ENCODE data around the gene SPC24.
A peak's percentile ranks its signal among the peaks of the same experiment; 100 is the strongest.

The SPC24 gene, protein sequence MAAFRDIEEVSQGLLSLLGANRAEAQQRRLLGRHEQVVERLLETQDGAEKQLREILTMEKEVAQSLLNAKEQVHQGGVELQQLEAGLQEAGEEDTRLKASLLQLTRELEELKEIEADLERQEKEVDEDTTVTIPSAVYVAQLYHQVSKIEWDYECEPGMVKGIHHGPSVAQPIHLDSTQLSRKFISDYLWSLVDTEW

GRCh38 chr19:11155373-11156120 lies at the start of gene SPC24:
Gene SPC24 (minus strand): TSS chr19:11155782. CDS start chr19:11155776, 6 bp downstream.
- DNase-seq, result peak; percentile 98

- DNase-seq, result peak; percentile 96
Measured at GRCh38 chr19:11204943-11205349, 49.4 kb upstream of the SPC24 start.

DNA sequence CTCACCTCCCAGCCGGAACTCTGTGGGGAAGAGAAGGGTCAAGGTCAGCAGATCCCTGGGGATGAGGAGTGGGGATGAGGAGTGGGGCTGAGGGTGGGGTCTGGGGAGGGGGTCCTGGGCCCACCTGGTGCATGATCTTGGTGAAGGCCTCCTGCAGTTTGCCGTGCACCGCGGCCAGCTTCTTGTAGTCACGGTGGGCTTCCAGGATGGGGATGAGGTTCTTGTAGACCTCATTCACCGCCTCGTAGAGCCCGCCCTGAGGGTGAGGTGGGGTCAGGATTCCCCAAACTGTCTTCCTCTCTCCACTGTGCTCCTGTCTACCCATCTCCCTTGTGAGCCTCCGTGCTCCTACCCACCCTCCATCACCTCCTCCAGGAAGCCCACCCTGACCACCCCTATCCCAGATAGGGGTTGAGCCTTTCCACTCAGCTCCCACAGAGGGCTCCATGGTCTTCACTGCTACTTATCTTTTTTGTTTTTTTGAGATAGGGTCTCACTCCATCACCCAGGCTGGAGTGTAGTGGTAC lies 48.6 kb upstream of the SPC24 start:
- DNase-seq, result no peak

GRCh38 chr19:11203194-11204075 lies 47.9 kb upstream of the SPC24 start:
- DNase-seq, result peak; percentile 34

DNA sequence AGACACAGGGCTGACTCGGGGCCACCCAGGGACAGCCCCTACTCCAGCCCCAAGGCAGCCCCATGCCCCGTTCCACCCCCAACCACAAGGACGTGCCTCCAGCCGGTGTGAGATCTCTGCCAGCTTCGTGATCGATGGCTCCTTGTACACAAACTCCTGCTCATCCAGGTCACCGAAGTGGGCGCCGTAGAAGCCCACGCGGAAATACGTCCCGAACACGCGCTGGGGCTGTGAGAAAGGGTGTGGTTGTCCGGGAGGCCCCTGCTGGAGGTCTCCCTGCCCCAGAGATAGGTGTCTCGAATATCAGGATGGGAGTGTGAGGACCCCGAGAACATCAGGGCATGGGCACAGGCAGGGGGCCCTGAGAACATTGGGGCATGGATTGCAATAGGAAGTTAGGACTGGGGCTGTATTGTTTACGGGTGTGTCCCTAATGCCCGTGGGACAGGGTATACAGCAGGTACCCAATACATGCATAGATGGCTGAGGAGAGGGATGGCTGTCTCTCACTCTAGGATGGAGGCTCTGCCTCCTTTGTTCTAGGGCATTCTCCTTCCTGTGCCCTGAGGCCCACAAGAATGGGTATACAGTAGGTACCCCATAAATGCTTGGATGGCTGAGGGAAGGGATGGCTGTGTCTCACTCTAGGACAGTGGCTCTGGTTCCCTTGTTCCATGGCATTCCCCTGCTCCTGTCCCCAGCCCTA lies 47.1 kb upstream of the SPC24 start:
- DNase-seq, result no peak

GRCh38 chr19:11201791-11202190 lies 46.2 kb upstream of the SPC24 start:
- DNase-seq, result no peak

DNA sequence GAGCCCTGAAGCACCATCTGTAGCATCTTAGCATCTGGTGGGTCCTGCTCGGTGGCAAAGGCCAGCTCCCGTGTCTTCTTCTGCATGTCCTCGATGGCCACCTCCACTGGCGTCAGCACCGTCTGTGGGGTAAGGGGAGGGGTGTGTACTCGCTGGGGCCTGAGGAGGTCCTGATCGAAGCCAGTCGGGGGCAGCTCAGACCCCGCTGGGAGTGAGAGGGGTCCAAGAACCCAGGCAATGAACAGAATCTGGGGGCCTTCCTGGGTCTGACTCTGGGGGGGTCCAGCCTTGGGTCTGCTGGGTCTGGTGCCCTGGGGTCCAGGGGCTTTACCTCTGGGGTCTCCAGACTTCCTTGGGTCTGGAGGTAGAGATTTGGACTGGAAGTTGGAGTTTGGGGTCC lies 45.3 kb upstream of the SPC24 start:
- no peak for DNase-seq

GRCh38 chr19:11200015-11200574 lies 44.5 kb upstream of the SPC24 start:
- no peak for DNase-seq

DNA sequence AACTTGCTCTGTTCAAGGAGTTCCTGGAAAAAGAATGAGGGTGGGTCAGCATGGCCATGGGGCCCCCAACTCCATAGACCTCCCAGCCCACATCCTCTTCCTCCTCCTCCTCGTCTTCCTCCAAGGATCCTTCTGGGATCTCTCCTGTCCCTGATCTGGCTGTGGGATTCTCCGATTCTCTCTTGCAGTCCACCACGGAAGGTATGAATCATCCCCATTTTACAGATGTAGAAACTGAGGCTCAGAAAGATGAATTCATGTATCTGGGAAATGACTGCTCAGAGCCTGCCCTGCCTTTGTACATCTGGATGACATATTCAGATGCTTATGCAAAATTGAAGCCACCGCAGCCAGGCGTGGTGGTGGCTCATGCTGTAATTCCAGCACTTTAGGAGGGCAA lies 43.9 kb upstream of the SPC24 start:
- no peak for DNase-seq

GRCh38 chr19:11198769-11199424 lies 43.3 kb upstream of the SPC24 start:
- DNase-seq, result no peak

DNA sequence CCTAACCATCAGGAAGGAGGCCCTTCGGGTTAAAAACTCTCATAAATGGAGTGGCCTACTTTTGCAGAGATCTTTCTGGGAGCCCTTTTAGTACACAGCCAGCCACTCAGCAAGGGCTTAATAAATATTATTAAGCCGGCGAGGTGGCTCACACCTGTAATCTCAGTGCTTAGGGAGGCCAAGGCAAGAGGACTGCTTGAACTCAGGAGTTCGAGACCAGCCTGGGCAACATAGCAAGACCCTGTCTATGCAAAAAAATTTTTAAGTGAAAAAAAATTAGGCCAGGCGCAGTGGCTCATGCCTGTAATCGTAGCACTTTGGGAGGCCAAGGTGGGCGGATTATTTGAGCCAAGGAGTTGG lies 42.6 kb upstream of the SPC24 start:
- no peak for DNase-seq

DNA sequence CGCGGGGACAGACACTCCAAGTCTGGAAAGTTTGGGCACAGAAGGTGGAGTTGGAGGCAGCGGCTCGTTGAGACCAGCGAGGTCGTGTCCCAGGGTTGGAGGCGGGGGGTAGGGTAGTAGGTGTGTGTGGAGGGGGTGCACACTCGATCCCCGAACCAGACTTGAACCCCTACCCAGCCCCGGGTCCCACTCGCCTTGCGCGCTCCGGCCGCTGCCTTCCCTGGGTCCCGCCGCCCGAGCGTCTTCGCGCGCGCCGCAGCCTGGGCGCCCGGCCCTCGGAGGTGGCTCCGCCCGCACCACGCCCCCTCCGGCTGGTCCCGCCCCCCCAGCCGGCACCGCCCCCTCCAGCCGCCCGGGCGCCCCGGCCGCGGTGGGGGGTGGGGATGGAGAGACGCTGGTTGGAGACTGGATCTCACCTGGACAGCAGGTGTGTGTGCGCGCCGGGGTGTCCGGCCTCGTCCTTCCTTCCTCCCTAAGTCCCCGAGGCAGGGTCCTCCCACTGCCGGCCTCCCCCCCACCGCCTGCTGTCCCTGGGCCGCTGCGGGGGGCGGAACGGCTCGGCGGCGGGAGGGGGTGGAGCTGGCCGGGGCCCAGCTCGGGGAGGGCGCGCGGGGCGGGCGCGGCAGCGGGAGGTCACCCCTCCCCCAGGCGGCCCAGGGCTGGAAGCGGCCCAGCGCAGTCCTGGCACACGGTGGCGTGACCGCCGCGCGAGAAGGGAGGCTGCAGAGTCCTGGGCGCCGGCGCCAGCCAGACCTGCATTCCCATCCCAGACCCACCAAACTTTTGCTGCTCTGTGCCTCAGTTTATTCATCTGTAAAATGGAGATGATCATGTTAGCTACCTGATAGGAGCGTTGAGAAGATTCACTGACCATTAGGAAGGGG lies 42.0 kb upstream of the SPC24 start, which contains the start of gene KANK2:
Gene KANK2 (minus strand): TSS at position 255 of the 884 bp plus-strand sequence. CDS start 3,034 bp downstream, outside the sequence.
- peak; percentile 95 for DNase-seq

- peak; percentile 32 for DNase-seq
Measured at GRCh38 chr19:11196406-11197287, 41.1 kb upstream of the SPC24 start.

DNA sequence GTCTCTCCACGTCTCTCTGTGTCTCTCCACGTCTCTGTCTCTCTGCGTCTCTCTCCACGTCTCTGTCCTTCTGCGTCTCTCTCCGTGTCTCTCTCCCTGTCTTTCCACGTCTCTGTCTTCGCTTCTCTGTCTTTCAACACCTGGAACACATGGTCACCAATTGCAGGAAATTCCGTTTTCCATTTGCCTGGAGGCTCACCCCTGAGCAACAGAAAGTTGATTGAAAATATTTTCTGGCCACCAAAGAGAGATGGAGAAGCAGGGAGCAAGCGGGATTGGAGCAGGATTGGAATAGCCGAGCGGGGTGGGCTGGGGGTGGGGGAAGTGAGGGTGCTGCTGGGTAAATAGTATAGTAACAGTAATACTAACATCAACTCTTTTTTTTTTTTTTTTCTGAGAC lies 40.1 kb upstream of the SPC24 start:
- no peak for DNase-seq

DNA sequence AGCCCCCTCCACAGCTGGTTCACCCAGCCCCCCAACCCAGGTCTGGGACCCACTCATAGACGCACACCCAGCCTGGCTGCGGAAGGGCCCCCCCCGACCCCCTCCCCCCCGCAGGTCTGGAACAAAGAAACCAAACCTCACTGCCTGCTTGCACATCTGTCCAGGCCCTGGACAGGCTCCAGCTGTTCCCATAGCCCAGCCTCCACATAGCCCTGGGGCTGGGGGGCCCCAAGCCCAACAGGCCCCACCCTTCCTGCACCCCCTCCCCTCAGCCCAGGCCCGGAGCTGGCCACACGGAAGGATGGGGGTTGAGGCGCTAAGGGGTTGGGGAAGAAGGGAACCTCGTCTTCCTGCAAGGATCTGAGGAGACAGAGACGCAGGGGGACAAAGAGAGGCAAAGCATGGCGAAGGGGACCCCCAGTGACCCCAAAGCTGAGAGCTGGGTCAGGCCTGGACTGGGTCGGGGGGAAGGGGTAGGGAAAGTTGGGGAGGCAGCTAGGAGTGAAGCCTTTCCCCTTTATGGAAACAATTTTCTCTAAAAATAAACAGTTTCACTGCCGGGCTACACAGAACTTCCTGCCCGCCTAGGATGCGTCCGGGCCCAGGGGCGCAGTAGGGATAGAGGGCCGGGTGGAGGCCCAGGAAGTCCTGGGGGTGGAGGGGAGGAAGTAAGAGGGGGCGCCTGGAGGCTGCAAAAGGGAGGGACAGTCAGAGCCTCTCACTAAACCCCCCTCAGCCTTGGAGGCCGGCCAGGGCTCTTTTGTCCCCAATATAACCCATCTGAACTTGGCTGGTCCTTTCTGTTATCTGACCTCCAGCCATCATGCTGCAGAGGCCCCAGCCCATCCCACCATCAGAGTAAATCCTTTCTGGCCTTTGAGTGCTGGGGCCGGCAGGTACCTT lies 39.3 kb upstream of the SPC24 start:
- DNase-seq, result no peak

DNA sequence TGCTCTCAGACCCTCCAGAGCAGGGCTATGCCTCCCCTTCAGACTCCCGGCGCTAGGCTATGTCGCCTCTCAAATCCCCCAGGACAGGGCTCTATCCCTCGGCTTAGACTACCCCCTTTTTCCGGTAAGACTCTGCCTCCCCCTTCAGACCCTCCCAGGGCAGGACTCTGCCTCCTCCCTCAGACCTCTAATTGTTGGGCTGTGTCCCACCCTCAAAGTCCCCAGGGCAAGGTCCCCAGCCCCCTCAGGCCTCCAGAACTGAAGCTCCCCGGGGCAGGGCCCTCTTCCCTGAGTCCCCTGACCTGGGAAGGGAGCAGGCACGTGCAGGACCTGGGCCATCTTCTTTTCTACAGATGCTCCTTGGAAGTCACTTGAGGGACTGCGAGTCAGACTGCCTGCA lies 38.6 kb upstream of the SPC24 start:
- DNase-seq, result no peak

DNA sequence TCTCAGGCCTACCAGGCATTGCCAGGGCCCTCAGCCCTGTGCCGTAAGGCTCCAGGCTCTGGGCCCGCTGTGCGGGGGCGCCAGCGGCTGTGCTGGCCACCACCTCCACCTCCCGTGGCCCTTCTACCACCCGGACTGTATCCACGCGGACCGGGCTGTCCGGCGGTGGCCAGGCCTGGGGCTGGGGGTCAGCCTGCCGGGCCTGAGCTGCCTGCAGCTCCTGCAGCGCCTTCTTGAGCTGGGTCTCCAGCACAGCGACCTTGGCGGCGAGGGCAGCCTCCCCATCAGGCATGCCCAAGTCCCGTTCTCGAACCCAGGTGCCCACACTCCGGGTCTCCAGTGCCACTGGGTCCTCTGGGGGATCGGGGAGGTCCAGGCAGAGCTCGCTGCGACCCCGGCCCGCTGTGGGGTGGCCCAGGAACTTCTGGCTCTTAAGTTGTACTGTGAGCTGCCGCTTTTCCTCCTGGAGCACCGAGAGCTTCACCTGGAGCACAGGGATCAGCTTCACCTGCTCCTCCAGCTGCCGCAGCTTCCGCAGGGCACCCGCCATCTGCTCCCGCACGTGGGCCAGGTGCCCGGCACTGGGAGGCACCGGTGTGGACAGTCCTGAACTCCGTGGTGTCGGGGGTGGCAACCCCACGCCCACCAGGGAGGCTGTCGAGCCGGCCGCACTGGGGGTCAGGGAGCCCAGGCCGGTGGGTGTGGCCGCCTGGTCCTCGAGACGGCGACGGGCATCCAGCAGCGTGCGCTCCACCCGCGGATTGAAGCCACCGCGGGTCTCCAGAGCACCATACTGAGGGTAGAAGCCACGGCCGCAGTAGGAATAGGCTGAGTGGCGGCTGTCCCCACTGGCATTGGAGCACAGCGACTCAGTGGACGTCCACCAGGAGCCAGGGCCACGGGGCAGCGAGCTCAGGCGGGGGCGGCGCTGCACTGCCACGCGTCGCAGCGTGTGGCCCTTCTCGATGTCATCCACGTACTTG lies 37.7 kb upstream of the SPC24 start:
- DNase-seq, result no peak

Measured in RPMI8226 (cell line).